GM12872 (cell line): ENCODE results near the gene PRRT1.

Experiments used
- CTCF ChIP-seq: IDR thresholded peaks from 3 replicates; pipeline ENCODE4 v1.5.1; 2011; ENCODE audit warnings: low read depth, mild to moderate bottlenecking, low read length, moderate library complexity; ENCODE audit not compliant: insufficient read depth

Gene PRRT1

DNA sequence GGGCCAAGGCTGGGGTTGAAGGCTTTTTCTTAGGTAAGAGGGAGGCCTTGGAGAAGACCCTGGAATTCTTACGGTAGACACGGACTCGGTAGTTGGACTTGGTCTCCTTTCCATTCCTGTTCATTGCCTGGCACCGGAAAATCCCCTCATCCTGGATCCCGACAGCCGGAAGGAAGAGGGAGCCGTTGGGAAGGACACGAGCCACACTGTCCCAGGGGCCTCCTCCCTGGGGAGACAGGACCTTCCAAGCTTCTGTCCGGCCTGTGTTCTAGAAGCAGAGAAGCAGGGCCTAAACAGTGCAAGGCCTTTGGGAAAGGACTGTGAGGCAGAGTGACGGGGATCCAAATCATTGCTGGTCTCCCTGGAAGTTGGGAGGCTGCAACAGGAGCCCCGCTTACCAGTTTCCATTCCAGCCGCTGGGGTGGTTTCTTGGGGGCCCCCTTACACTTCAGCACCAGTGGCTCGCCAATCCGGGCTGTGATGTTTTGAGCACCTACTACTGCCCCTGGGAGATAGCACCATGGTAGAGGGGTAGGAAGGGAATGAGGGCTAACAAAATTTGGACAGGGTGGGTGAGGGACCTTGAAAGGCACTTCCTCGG lies 31.8 kb upstream of the PRRT1 start:
- no peak for TF ChIP-seq CTCF

GRCh38 chr6:32183030-32183429 lies 31.3 kb upstream of the PRRT1 start:
- no peak for TF ChIP-seq CTCF

- no peak for TF ChIP-seq CTCF
Observed at GRCh38 chr6:32182555-32182981, 30.8 kb upstream of the PRRT1 start.

- TF ChIP-seq CTCF = no peak
Observed at GRCh38 chr6:32181915-32182529, 30.3 kb upstream of the PRRT1 start.

DNA sequence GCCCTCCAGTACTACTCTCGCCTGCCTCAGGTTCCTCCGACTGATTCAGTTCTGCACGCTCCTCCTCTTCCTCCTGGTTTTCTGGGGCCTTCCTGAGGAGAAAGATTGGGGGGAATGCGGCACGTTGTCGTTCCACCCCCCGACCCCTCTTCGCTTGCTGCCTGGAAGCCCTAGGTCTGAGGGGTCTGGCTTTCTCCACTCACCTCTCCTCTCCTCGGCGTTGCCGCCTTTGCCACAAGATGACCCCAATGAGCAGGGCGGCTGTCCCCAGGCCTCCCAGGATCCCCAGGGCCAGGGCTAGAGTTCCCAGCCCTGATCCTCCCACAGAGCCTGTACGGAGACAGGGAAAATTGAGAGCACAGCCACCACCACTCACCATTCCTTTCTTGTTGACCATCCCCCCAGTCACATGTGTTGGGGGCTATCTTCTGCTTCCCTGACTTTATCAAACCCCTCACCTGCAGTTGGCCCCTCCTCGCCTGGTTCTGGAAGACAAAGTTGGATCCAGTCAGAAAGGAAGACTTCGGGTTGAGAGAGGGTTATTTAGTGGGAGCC lies 29.5 kb upstream of the PRRT1 start:
- no peak for TF ChIP-seq CTCF

DNA sequence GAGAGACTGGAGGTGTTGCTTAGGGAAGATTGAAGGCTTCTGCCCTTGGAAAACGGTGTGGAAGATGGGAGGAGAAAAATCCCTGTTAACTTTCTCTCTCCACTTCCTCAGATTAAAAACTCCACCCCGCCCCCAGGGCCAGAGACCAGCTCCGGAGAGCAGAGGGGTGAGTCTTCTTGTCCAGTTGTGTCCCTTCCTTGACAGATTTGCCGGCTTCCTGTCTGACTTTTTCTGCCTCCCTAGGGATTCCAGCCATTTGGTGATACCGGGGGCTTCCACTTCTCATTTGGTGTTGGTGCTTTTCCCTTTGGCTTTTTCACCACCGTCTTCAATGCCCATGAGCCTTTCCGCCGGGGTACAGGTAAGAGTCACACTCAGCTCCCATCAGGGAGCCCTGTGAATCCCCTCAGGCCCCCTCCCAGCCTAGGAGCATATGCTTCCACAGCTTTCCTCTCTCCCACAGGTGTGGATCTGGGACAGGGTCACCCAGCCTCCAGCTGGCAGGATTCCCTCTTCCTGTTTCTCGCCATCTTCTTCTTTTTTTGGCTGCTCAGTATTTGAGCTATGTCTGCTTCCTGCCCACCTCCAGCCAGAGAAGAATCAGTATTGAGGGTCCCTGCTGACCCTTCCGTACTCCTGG lies 28.1 kb upstream of the PRRT1 start:
- TF ChIP-seq CTCF = no peak

DNA sequence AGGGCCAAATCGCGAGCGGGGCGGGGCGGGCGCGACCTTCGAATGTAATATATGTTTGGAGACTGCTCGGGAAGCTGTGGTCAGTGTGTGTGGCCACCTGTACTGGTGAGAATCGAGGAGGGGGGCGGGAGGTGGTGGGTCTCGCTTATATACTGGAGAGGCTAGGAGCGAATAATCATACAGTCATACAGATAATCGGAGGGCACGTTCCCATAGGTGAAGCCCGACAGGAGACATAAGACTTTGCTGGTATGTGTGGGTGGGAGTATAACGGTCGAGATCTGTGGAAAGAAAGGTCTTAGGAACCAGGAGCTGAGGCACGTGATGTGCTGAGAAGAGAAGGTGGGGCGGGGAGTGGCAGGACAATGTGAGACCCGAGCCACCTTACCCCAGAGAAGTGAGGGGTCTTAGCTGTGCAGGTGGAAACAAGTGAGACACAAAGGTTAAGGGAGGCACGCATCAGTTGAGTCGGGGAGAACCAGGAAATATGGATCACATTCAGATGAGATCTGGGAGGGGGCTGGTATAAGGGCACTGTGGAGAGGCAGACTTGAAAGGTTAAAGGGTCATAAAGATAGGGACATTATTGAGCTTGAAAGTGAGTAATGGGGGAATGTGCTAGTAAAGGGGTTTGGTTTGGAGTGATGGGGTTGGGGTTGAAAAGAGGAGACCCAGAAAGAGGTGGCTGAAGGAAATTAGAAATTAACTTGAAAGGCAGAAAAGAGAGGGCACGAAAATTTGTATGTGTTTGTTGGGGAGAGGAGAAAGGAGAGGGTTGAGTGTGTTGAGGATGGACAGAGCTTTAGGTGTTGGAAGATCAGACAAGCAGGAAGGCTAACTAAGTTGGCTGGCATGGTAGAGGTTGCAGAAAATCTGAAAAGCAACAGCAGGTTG lies 27.1 kb upstream of the PRRT1 start:
- TF ChIP-seq CTCF = no peak
